IPS-15b (cell line): Measurements from ENCODE around the gene FGF22.
A peak's percentile ranks its signal among the peaks of the same experiment; 100 is the strongest.

Experiments
- H3K27me3 ChIP-seq: one replicate; pipeline ENCODE4 v1.6.1; 2013; ENCODE audit warnings: low read length; ENCODE audit not compliant: control insufficient read depth, insufficient read depth
- H3K36me3 ChIP-seq: one replicate; pipeline ENCODE4 v1.6.1; 2013; ENCODE audit warnings: low read length; ENCODE audit not compliant: control insufficient read depth, insufficient read depth
- H3K4me1 ChIP-seq: one replicate; pipeline ENCODE4 v1.6.1; 2013; ENCODE audit warnings: mild to moderate bottlenecking, low read length; ENCODE audit not compliant: control insufficient read depth, insufficient read depth
- H3K4me3 ChIP-seq: one replicate; pipeline ENCODE4 v1.5.1; 2013; ENCODE audit warnings: low read depth, low read length
- H3K9ac ChIP-seq: one replicate; pipeline ENCODE4 v1.6.1; 2013; ENCODE audit warnings: low read depth, mild to moderate bottlenecking, low read length
- H3K9me3 ChIP-seq: one replicate; pipeline ENCODE4 v1.6.1; 2013; ENCODE audit warnings: mild to moderate bottlenecking, low read length; ENCODE audit not compliant: control insufficient read depth, insufficient read depth

Gene FGF22

GRCh38 chr19:676007-676338 is 36.3 kb downstream of the FGF22 start:
- Histone ChIP-seq H3K4me1 (no peaks in the 10 kb centered on the region), H3K4me3 (no peak overlapping the region), H3K27me3 (peaks cover 7% of the 10 kb centered on the region), H3K9ac (no peak overlapping the region), H3K36me3 (no peaks in the 10 kb centered on the region), H3K9me3 (no peaks in the 10 kb centered on the region)

GRCh38 chr19:676339-677105 is 36.8 kb downstream of the FGF22 start, which contains the start of gene FSTL3:
Gene FSTL3, plus strand, starts transcription at chr19:676392. Its CDS starts 32 bp downstream, at chr19:676424.
- no peaks in the 10 kb centered on the region for H3K36me3 ChIP-seq
- no peak within 1 kb of the TSS for H3K9ac ChIP-seq
- H3K27me3 ChIP-seq, result peaks cover 7% of the 10 kb centered on the region
- no peaks in the 10 kb centered on the region for H3K4me1 ChIP-seq
- no peak within 1 kb of the TSS for H3K4me3 ChIP-seq
- H3K9me3 ChIP-seq, result no peaks in the 10 kb centered on the region

- Histone ChIP-seq H3K4me3 (no peak overlapping the region), H3K4me1 (no peaks in the 10 kb centered on the region), H3K27me3 (peaks cover 7% of the 10 kb centered on the region), H3K36me3 (no peaks in the 10 kb centered on the region), H3K9me3 (no peaks in the 10 kb centered on the region), H3K9ac (no peak overlapping the region)
Measured at GRCh38 chr19:677201-677600, 37.5 kb downstream of the FGF22 start.

- Histone ChIP-seq H3K4me3 (no peak overlapping the region), H3K27me3 (peaks cover 7% of the 10 kb centered on the region), H3K36me3 (no peaks in the 10 kb centered on the region), H3K4me1 (no peaks in the 10 kb centered on the region), H3K9ac (no peak overlapping the region), H3K9me3 (no peaks in the 10 kb centered on the region)
Measured at GRCh38 chr19:677601-678436, 38.1 kb downstream of the FGF22 start.

GRCh38 chr19:678791-679388 is 39.2 kb downstream of the FGF22 start:
- Histone ChIP-seq H3K27me3 (peaks cover 7% of the 10 kb centered on the region), H3K4me1 (no peaks in the 10 kb centered on the region), H3K36me3 (no peaks in the 10 kb centered on the region), H3K4me3 (peak overlapping the region; percentile 59), H3K9me3 (no peaks in the 10 kb centered on the region), H3K9ac (no peak overlapping the region)

GRCh38 chr19:679418-680286 is 40.0 kb downstream of the FGF22 start:
- Histone ChIP-seq H3K27me3 (peaks cover 7% of the 10 kb centered on the region), H3K4me3 (peak overlapping the region; percentile 59), H3K4me1 (no peaks in the 10 kb centered on the region), H3K36me3 (no peaks in the 10 kb centered on the region), H3K9ac (no peak overlapping the region), H3K9me3 (no peaks in the 10 kb centered on the region)

GRCh38 chr19:680287-681028 is 40.8 kb downstream of the FGF22 start:
- Histone ChIP-seq H3K9me3 (no peaks in the 10 kb centered on the region), H3K4me3 (peak overlapping the region; percentile 69), H3K4me1 (no peaks in the 10 kb centered on the region), H3K9ac (peak overlapping the region; percentile 28), H3K36me3 (no peaks in the 10 kb centered on the region), H3K27me3 (peaks cover 7% of the 10 kb centered on the region)

- H3K4me3 ChIP-seq, result peak overlapping the region; percentile 69
- peaks cover 5% of the 10 kb centered on the region for H3K27me3 ChIP-seq
- no peaks in the 10 kb centered on the region for H3K4me1 ChIP-seq
- H3K36me3 ChIP-seq, result no peaks in the 10 kb centered on the region
- no peaks in the 10 kb centered on the region for H3K9me3 ChIP-seq
- H3K9ac ChIP-seq, result no peak overlapping the region
Measured at GRCh38 chr19:681029-682019, 41.6 kb downstream of the FGF22 start.

GRCh38 chr19:682678-683320 is 43.1 kb downstream of the FGF22 start:
- Histone ChIP-seq H3K9ac (no peak overlapping the region), H3K4me3 (no peak overlapping the region), H3K4me1 (no peaks in the 10 kb centered on the region), H3K36me3 (no peaks in the 10 kb centered on the region), H3K27me3 (no peaks in the 10 kb centered on the region), H3K9me3 (no peaks in the 10 kb centered on the region)
